Measurements from ENCODE around the gene TCEA3. TPM values are rescaled to one million over a fixed set of nuclear protein-coding genes. Genes with fewer than 3 reads are reported as not detected.

The TCEA3 gene
- total RNA-seq, 2 experiments from 2014 or later, result 7.0 to 8.3 TPM

GRCh38 chr1:23339632-23340031 is 84.9 kb downstream of the TCEA3 start:
- no peaks in the 10 kb centered on the region for H3K9me3 Mint-ChIP-seq
- DNase-seq (no peak), ATAC-seq (no peak)
- H3K36me3 Mint-ChIP-seq (ENCODE audit: low read depth), result peaks cover 56% of the 10 kb centered on the region
- intact Hi-C loops (cut with micrococcal nuclease), result no loop called here
- H3K27me3 Mint-ChIP-seq, result no peaks in the 10 kb centered on the region
- TF ChIP-seq CTCF (IDR thresholded peaks at IDR 0.05), result no peak
- H3K4me1 Mint-ChIP-seq (ENCODE audit: low read depth), result peaks cover 52% of the 10 kb centered on the region
- CTCF ChIA-PET, result interaction anchor here (1.7 to 2.4 kb wide), 2 partner anchors 28 to 64 kb away, joined by 7 read pairs; no protein-coding TSS in a partner anchor
- H3K27ac Mint-ChIP-seq, result peak overlapping the region; percentile 97
- POLR2A ChIA-PET, result interaction anchor here (0.9 to 2.3 kb wide), 6 partner anchors 11 to 138 kb away, joined by 3 to 6 read pairs (median 3); no protein-coding TSS in a partner anchor
- H3K4me3 Mint-ChIP-seq, result peak overlapping the region; percentile 41

GRCh38 chr1:23337869-23338268 is 86.7 kb downstream of the TCEA3 start:
- ChIA-PET CTCF (no interaction called here), POLR2A (interaction anchor here (0.6 to 2.3 kb wide), 3 partner anchors 20 to 66 kb away, joined by 3 to 6 read pairs (median 4); no protein-coding TSS in a partner anchor)
- no peak overlapping the region for H3K4me3 Mint-ChIP-seq
- ATAC-seq, result no peak
- H3K27me3 Mint-ChIP-seq, result no peaks in the 10 kb centered on the region
- H3K4me1 Mint-ChIP-seq (ENCODE audit: low read depth), result peaks cover 59% of the 10 kb centered on the region
- intact Hi-C loops (cut with micrococcal nuclease), result no loop called here
- no peak for TF ChIP-seq CTCF (IDR thresholded peaks at IDR 0.05)
- DNase-seq, result no peak
- H3K27ac Mint-ChIP-seq, result peak overlapping the region; percentile 26
- H3K9me3 Mint-ChIP-seq, result no peaks in the 10 kb centered on the region
- peaks cover 63% of the 10 kb centered on the region for H3K36me3 Mint-ChIP-seq (ENCODE audit: low read depth)

GRCh38 chr1:23331713-23332112 is 92.8 kb downstream of the TCEA3 start:
- ChIA-PET POLR2A (interaction anchor here (1.3 to 1.4 kb wide), 2 partner anchors 10 to 13 kb away, joined by 6 to 11 read pairs; partner anchors contain the start of gene HNRNPR), CTCF (no interaction called here)
- no peak for DNase-seq
- H3K9me3 Mint-ChIP-seq, result no peaks in the 10 kb centered on the region
- ATAC-seq, result no peak
- TF ChIP-seq CTCF (IDR thresholded peaks at IDR 0.05), result no peak
- H3K4me3 Mint-ChIP-seq, result no peak overlapping the region
- no peak overlapping the region for H3K27ac Mint-ChIP-seq
- H3K4me1 Mint-ChIP-seq (ENCODE audit: low read depth), result peaks cover 39% of the 10 kb centered on the region
- H3K27me3 Mint-ChIP-seq, result no peaks in the 10 kb centered on the region
- H3K36me3 Mint-ChIP-seq (ENCODE audit: low read depth), result peaks cover 64% of the 10 kb centered on the region
- intact Hi-C loops (cut with micrococcal nuclease), result no loop called here

Other genes starting within 250 kb of the TCEA3 start
- not detected for gene HTR1D, start 207.2 kb downstream of the TCEA3 start, total RNA-seq
- gene HNRNPR, start 80.5 kb downstream of the TCEA3 start, total RNA-seq, result 100 to 1,000 TPM; 190 to 203 TPM
- gene ZNF436, start 54.9 kb downstream of the TCEA3 start, total RNA-seq, result 1 to 10 TPM; 5.8 to 7.2 TPM
- under 1 TPM; 0.29 to 0.74 TPM for gene ASAP3, start 59.4 kb upstream of the TCEA3 start, total RNA-seq
- 10 to 100 TPM; 23.7 to 25.3 TPM for gene E2F2, start 106.5 kb upstream of the TCEA3 start, total RNA-seq
- gene ID3, start 134.8 kb upstream of the TCEA3 start, total RNA-seq, result 10 to 100 TPM; 70.4 to 74.3 TPM